Endothelial cell of umbilical vein (primary cell): ENCODE data around the gene DPP6. TPM values are rescaled to one million over a fixed set of nuclear protein-coding genes. Genes with fewer than 3 reads are reported as not detected.

Experiments used
- BruUV-seq: library from RNA; stranded (reverse); fragments of 400-500 nt; replicated peaks from 2 replicates; lab custom pipeline; 2021; lab: Mats Ljungman, UMichigan
- CTCF ChIA-PET: fragments of 300-600, 350-600 bp; sonication (Branson Sonifier 250); formaldehyde crosslinking; loops from one replicate; lab custom pipeline; 2021; ENCODE audit warnings: antibody characterized with exemption, inconsistent platforms; lab: Charles Lee
- POLR2A ChIA-PET: fragments of 300-600, 350-600 bp; sonication (Branson Sonifier 250); formaldehyde crosslinking; loops from one replicate; lab custom pipeline; 2021; ENCODE audit warnings: antibody characterized with exemption, inconsistent platforms; lab: Charles Lee
- DNase-seq: peaks from one replicate; pipeline ENCODE4 v3.0.0-alpha.2; 2011; ENCODE audit warnings: low read depth, low spot score
- FAIRE-seq: peaks from 2 replicates; lab custom pipeline; 2011; peaks lifted over from hg19 to GRCh38; lab: Jason Lieb, UNC
- H2AFZ ChIP-seq: 2 replicates; pipeline ENCODE4 v1.6.0; 2012; ENCODE audit warnings: low read depth, low read length, control low read depth, inconsistent platforms
- H3K27ac ChIP-seq: 2 replicates; pipeline ENCODE4 v1.5.1; 2011; ENCODE audit warnings: low read depth, mild to moderate bottlenecking, control low read depth, low read length, moderate library complexity; ENCODE audit not compliant: insufficient read depth
- H3K27me3 ChIP-seq, 2 experiments: 2 replicates each; pipeline versions ENCODE4 v1.6.0 to v1.6.1; 2011; ENCODE audit warnings: low read length in 2 of 2, mixed read lengths in 1 of 2; ENCODE audit not compliant: control insufficient read depth in 2 of 2, insufficient read depth in 2 of 2
- H3K36me3 ChIP-seq, 2 experiments: 2 replicates in 1 of 2; 3 replicates in 1 of 2; pipeline ENCODE4 v1.5.1; 2011; ENCODE audit warnings: low read length in 2 of 2, mild to moderate bottlenecking in 1 of 2, moderate library complexity in 1 of 2; ENCODE audit not compliant: control insufficient read depth in 2 of 2, insufficient read depth in 2 of 2; ENCODE audit errors: extremely low read depth in 1 of 2
- H3K4me1 ChIP-seq: 3 replicates; pipeline ENCODE4 v1.5.1; 2011; ENCODE audit warnings: mild to moderate bottlenecking, low read length; ENCODE audit not compliant: control insufficient read depth, insufficient read depth; ENCODE audit errors: extremely low read depth
- H3K4me2 ChIP-seq: 2 replicates; pipeline ENCODE4 v1.6.1; 2011; ENCODE audit warnings: low read length, control low read depth, mixed read lengths; ENCODE audit not compliant: insufficient read depth
- H3K4me3 ChIP-seq, 3 experiments: fragments of 200-600 bp in 1 of 3; sonication (generic), shearing (Covaris generic) in 1 of 3; replicated peaks in 1 of 3; 2 replicates each; pipeline ENCODE4 v1.5.1; 2011 to 2016; ENCODE audit warnings: control low read depth in 3 of 3, low read length in 3 of 3, mild to moderate bottlenecking in 2 of 3, inconsistent platforms in 1 of 3, low read depth in 1 of 3, moderate library complexity in 1 of 3; ENCODE audit not compliant: insufficient read depth in 1 of 3
- H3K79me2 ChIP-seq: 2 replicates; pipeline ENCODE4 v1.6.0; 2012; ENCODE audit warnings: low read length, inconsistent platforms; ENCODE audit not compliant: control insufficient read depth, insufficient read depth
- H3K9ac ChIP-seq: replicated peaks from 2 replicates; pipeline ENCODE3; 2011; ENCODE audit warnings: low read length, control low read depth; ENCODE audit not compliant: insufficient read depth; ENCODE audit errors: extremely low read depth
- H3K9me1 ChIP-seq: replicated peaks from 3 replicates; pipeline ENCODE4 v1.6.0; 2011; ENCODE audit warnings: mild to moderate bottlenecking, low read length; ENCODE audit not compliant: control insufficient read depth, insufficient read depth; ENCODE audit errors: extremely low read depth
- H3K9me3 ChIP-seq: replicated peaks from 2 replicates; pipeline ENCODE4 v1.5.1; 2012; ENCODE audit warnings: low read length, inconsistent platforms; ENCODE audit not compliant: control insufficient read depth, insufficient read depth
- H4K20me1 ChIP-seq: replicated peaks from 2 replicates; pipeline ENCODE3; 2011; ENCODE audit warnings: mild to moderate bottlenecking, low read length; ENCODE audit not compliant: control insufficient read depth, insufficient read depth; ENCODE audit errors: extremely low read depth
- EZH2 ChIP-seq: IDR thresholded peaks from 2 replicates; pipeline ENCODE4 v1.6.1; 2012; ENCODE audit warnings: borderline replicate concordance, low read depth, mild to moderate bottlenecking, moderate library complexity, low read length, inconsistent platforms; ENCODE audit not compliant: severe bottlenecking
- FOS ChIP-seq: IDR thresholded peaks from 2 replicates; pipeline ENCODE4 v1.6.1; 2011; ENCODE audit warnings: mild to moderate bottlenecking, low read length, moderate library complexity, borderline replicate concordance; ENCODE audit not compliant: insufficient read depth
- GATA2 ChIP-seq: IDR thresholded peaks from 2 replicates; pipeline ENCODE4 v1.7.0; 2011; ENCODE audit warnings: low read depth, mild to moderate bottlenecking, moderate library complexity, mixed read lengths, low read length; ENCODE audit not compliant: insufficient read length, insufficient read depth
- JUN ChIP-seq: IDR thresholded peaks from 2 replicates; pipeline ENCODE4 v1.6.1; 2011; ENCODE audit warnings: borderline replicate concordance, low read depth; ENCODE audit not compliant: insufficient read length, insufficient read depth
- MYC ChIP-seq: IDR thresholded peaks from one replicate; pipeline ENCODE4 v1.6.1; 2011; ENCODE audit warnings: mild to moderate bottlenecking, low read depth, low read length
- POLR2A ChIP-seq: IDR thresholded peaks from 2 replicates; pipeline ENCODE4 v1.6.1; 2012; ENCODE audit warnings: low read depth, mild to moderate bottlenecking, control low read depth, low read length
- POLR2AphosphoS5 ChIP-seq: IDR thresholded peaks from 2 replicates; pipeline ENCODE4 v1.6.1; 2012; ENCODE audit warnings: low read depth, mild to moderate bottlenecking, control low read depth, low read length, moderate library complexity; ENCODE audit not compliant: insufficient read depth
- dilution Hi-C: fragments of 300-500 bp; cut with MboI; formaldehyde crosslinking; loops from one replicate; pipeline ENCODE4 v1.15.0; 2019; ENCODE audit warnings: low sequenced_read_pairs; ENCODE audit not compliant: extremely low pct_ligation_motif_present
- intact Hi-C: fragments of 100-400 bp; cut with micrococcal nuclease; formaldehyde crosslinking; loops from one replicate; pipeline ENCODE4 v1.10.0; 2022
- polyA plus RNA-seq, 4 experiments: library from polyadenylated mRNA; depleted of rRNA in 3 of 4; stranded (reverse) in 3 of 4; unstranded in 1 of 4; fragments of >200 nt; gene quantifications; 2 replicates each; pipeline versions ENCODE4 v1.2.1 to v1.2.3, GENCODE V29; 2011 to 2012; ENCODE audit warnings: missing spikeins in 1 of 4
- total RNA-seq: library from RNA; stranded (reverse); gene quantifications from 2 replicates; pipeline ENCODE4 v1.2.3, GENCODE V29; 2021
- TF ChIP-seq, protein P1 (sequence below): IDR thresholded peaks from 2 replicates; pipeline ENCODE4 v1.6.1; 2011; ENCODE audit not compliant: insufficient read depth, insufficient read length
- TF ChIP-seq, protein P2 (sequence below), 2 donors: IDR thresholded peaks; 1 replicate in 1 of 2; 2 replicates in 1 of 2; pipeline ENCODE4 v1.5.1; 2011; ENCODE audit warnings: low read length in 2 of 2, mild to moderate bottlenecking in 2 of 2, moderate library complexity in 2 of 2, control low read depth in 1 of 2, inconsistent platforms in 1 of 2, low read depth in 1 of 2; ENCODE audit not compliant: insufficient read depth in 1 of 2; ENCODE audit errors: extremely low read depth in 1 of 2

The DPP6 gene
- total and polyA plus RNA-seq, 2 donors (not counting 3 experiments of a cell fraction or from before 2014, with no cell fraction given), result not detected

DNA sequence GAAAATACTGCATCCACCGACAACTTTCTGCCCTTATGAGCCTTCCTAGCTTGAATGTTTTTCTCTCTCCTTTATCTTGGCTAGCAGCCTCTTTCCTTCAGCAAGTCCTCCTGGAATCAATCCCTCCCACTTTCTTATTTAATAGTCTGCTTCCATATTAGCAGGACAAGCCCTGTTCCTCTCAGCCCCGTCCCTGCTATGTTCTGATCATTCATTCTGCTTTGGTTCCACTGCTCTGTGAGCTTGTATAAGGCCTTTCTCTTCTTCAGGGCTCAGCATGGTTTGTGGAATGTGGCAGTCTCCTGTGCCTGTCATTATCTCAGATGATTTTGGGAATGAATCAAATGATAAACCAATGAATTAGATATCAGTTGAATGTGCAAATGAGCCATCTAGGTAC lies 420.1 kb downstream of the DPP6 start:
- DNase-seq (no peak), FAIRE-seq (no peak)
- no peak for TF ChIP-seq FOS
- TF ChIP-seq, protein P1, sequence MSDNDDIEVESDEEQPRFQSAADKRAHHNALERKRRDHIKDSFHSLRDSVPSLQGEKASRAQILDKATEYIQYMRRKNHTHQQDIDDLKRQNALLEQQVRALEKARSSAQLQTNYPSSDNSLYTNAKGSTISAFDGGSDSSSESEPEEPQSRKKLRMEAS, result no peak
- no peak for TF ChIP-seq POLR2AphosphoS5
- no peak for TF ChIP-seq EZH2
- no peak for TF ChIP-seq MYC
- TF ChIP-seq GATA2, result no peak
- no peak for TF ChIP-seq POLR2A
- no peak for TF ChIP-seq JUN
- TF ChIP-seq, protein P2, sequence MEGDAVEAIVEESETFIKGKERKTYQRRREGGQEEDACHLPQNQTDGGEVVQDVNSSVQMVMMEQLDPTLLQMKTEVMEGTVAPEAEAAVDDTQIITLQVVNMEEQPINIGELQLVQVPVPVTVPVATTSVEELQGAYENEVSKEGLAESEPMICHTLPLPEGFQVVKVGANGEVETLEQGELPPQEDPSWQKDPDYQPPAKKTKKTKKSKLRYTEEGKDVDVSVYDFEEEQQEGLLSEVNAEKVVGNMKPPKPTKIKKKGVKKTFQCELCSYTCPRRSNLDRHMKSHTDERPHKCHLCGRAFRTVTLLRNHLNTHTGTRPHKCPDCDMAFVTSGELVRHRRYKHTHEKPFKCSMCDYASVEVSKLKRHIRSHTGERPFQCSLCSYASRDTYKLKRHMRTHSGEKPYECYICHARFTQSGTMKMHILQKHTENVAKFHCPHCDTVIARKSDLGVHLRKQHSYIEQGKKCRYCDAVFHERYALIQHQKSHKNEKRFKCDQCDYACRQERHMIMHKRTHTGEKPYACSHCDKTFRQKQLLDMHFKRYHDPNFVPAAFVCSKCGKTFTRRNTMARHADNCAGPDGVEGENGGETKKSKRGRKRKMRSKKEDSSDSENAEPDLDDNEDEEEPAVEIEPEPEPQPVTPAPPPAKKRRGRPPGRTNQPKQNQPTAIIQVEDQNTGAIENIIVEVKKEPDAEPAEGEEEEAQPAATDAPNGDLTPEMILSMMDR (IDR thresholded peaks at IDR 0.05; ENCODE audit: extremely low read depth in 1 of 2, insufficient read depth in 1 of 2, low read depth in 1 of 2, low read length in 2 of 2), result no peak
- POLR2A ChIA-PET, result no interaction called here
- Histone ChIP-seq H3K36me3 (no peaks in the 10 kb centered on the region), H3K4me1 (no peaks in the 10 kb centered on the region), H2AFZ (no peak overlapping the region), H3K9ac (no peak overlapping the region), H3K27me3 (no peaks in the 10 kb centered on the region), H3K9me3 (peaks cover 10% of the 10 kb centered on the region), H3K4me3 (no peak overlapping the region), H3K27ac (no peak overlapping the region), H3K4me2 (no peak overlapping the region), H3K79me2 (no peaks in the 10 kb centered on the region), H3K9me1 (no peaks in the 10 kb centered on the region), H4K20me1 (no peaks in the 10 kb centered on the region)
- dilution Hi-C loops, result no loop called here
- intact Hi-C loops, result no loop called here
- CTCF ChIA-PET, result no interaction called here
- BruUV-seq, result no TSS peak
